T-cell (primary cell): ENCODE data around the gene SNAP23. TPM values are rescaled to one million over a fixed set of nuclear protein-coding genes. Genes with fewer than 3 reads are reported as not detected.

Experiments used
- ATAC-seq, 4 experiments: fragments of 200-7000 bp in 3 of 4; fragments of 150-1000 bp in 1 of 4; cut with Tn5 transposase; replicated peaks in 1 of 4; 1 replicate in 3 of 4; 2 replicates in 1 of 4; pipeline ENCODE4 v1.10.0; 2021; ENCODE audit warnings: moderate library complexity in 3 of 4, mild to moderate bottlenecking in 2 of 4, moderate number of reproducible peaks in 1 of 4
- CTCF ChIA-PET, 2 donors: fragments of 300-600 bp; sonication (Branson Sonifier 250); formaldehyde crosslinking; loops; one replicate each; lab custom pipeline; 2022; ENCODE audit warnings: antibody characterized with exemption in 2 of 2; lab: Charles Lee
- POLR2A ChIA-PET, 2 donors: fragments of 300-600 bp; sonication (Branson Sonifier 250); formaldehyde crosslinking; loops; one replicate each; lab custom pipeline; 2022; ENCODE audit warnings: antibody characterized with exemption in 2 of 2; lab: Charles Lee
- DNase-seq, 35 experiments: peaks; one replicate each; pipeline versions ENCODE4 v3.0.0 to v3.0.0-alpha.2; 2013 to 2023
- H3K27ac ChIP-seq: one replicate; pipeline ENCODE4 v1.5.1; 2013; ENCODE audit warnings: low read length
- H3K27me3 ChIP-seq, 2 experiments: replicated peaks in 1 of 2; 1 replicate in 1 of 2; 2 replicates in 1 of 2; pipeline versions ENCODE4 v1.6.1 to v1.7.0; 2013; ENCODE audit warnings: low read length in 1 of 2, mixed read lengths in 1 of 2; ENCODE audit not compliant: control insufficient read depth in 2 of 2, insufficient read depth in 2 of 2; ENCODE audit errors: extremely low read depth in 1 of 2
- H3K36me3 ChIP-seq, 2 donors: 1 replicate in 1 of 2; 2 replicates in 1 of 2; pipeline versions ENCODE4 v1.6.1 to v1.7.0; 2013; ENCODE audit warnings: low read length in 1 of 2; ENCODE audit not compliant: control insufficient read depth in 2 of 2, insufficient read depth in 1 of 2; ENCODE audit errors: extremely low read depth in 1 of 2
- H3K4me1 ChIP-seq, 2 experiments: 1 replicate in 1 of 2; 2 replicates in 1 of 2; pipeline versions ENCODE4 v1.6.1 to v1.7.0; 2013; ENCODE audit warnings: low read length in 2 of 2, mixed read lengths in 1 of 2; ENCODE audit not compliant: insufficient read depth in 2 of 2, control insufficient read depth in 1 of 2; ENCODE audit errors: extremely low read depth in 1 of 2
- H3K4me3 ChIP-seq, 2 donors: 1 replicate in 1 of 2; 2 replicates in 1 of 2; pipeline versions ENCODE4 v1.5.1 to v1.7.0; 2013; ENCODE audit warnings: mild to moderate bottlenecking in 2 of 2, low read length in 1 of 2, moderate library complexity in 1 of 2; ENCODE audit not compliant: control insufficient read depth in 1 of 2; ENCODE audit errors: extremely low read depth in 1 of 2
- H3K9me3 ChIP-seq: 2 replicates; pipeline ENCODE4 v1.7.0; 2013
- H3K27ac Mint-ChIP-seq, 2 donors: one replicate each; pipeline ENCODE4 v1.8.0; 2020 to 2021; ENCODE audit warnings: mild to moderate bottlenecking in 2 of 2, mixed read lengths in 2 of 2
- H3K27me3 Mint-ChIP-seq, 2 donors: one replicate each; pipeline ENCODE4 v1.8.0; 2021 to 2022; ENCODE audit warnings: mixed read lengths in 2 of 2
- H3K36me3 Mint-ChIP-seq: one replicate; pipeline ENCODE4 v1.8.0; 2021; ENCODE audit warnings: mixed read lengths
- H3K4me1 Mint-ChIP-seq, 3 donors: one replicate each; pipeline ENCODE4 v1.8.0; 2020 to 2022; ENCODE audit warnings: mixed read lengths in 3 of 3, mild to moderate bottlenecking in 1 of 3
- H3K4me3 Mint-ChIP-seq, 3 donors: one replicate each; pipeline ENCODE4 v1.8.0; 2020 to 2022; ENCODE audit warnings: mild to moderate bottlenecking in 3 of 3, mixed read lengths in 3 of 3, moderate library complexity in 3 of 3
- H3K9me3 Mint-ChIP-seq, 3 donors: one replicate each; pipeline ENCODE4 v1.8.0; 2020 to 2022; ENCODE audit warnings: mixed read lengths in 3 of 3
- WGBS: methylation state at CpG from one replicate; pipeline ENCODE4 v1.1.5; 2013; ENCODE audit warnings: missing lambda C conversion rate; ENCODE audit not compliant: insufficient coverage; 5-methylcytosine and 5-hydroxymethylcytosine counted together
- total RNA-seq, 35 experiments: library from RNA in 6 of 35; stranded (reverse) in 6 of 35; fragments of 120-200 nt in 1 of 35; gene quantifications; one replicate each; pipeline versions ENCODE4 v1.2.1 to v1.2.4 and lab custom pipeline; 2013 to 2026

SNAP23 gene
- total RNA-seq, 5 donors from 2014 or later (not counting 1 experiment from before 2014, with no cell fraction given), result 51.8 to 60.7 (median 59.3) TPM

GRCh38 chr15:42511007-42511391 lies 15.6 kb downstream of the SNAP23 start:
- ChIA-PET POLR2A (interaction anchor here in 1 of 2 donors (0.6 kb wide), 1 partner anchor 139 kb away, joined by 12 read pairs; no protein-coding TSS in a partner anchor), CTCF (interaction anchor here in 1 of 2 donors (0.6 kb wide), 1 partner anchor 51 kb away, joined by 3 read pairs; no protein-coding TSS in a partner anchor)
- H3K36me3 Mint-ChIP-seq, result peaks cover 41% of the 10 kb centered on the region
- DNase-seq (no peak), ATAC-seq (no peak)
- H3K27me3 ChIP-seq, result no peaks in the 10 kb centered on the region
- no peak overlapping the region for H3K27ac ChIP-seq
- no CpG with 5 or more reads among the region's 4 CpGs for WGBS
- no peak overlapping the region for H3K4me3 ChIP-seq
- no peaks in the 10 kb centered on the region for H3K9me3 Mint-ChIP-seq
- H3K4me1 Mint-ChIP-seq, result peaks cover 5 to 13% (median 6%) of the 10 kb centered on the region in 3 donors
- no peaks in the 10 kb centered on the region for H3K9me3 ChIP-seq
- H3K27ac Mint-ChIP-seq, result no peak overlapping the region
- no peak overlapping the region for H3K4me3 Mint-ChIP-seq
- no peaks in the 10 kb centered on the region for H3K27me3 Mint-ChIP-seq
- no peaks in the 10 kb centered on the region for H3K4me1 ChIP-seq
- H3K36me3 ChIP-seq, result peaks cover 0 to 33% of the 10 kb centered on the region in 2 donors

GRCh38 chr15:42523331-42523730 lies 27.9 kb downstream of the SNAP23 start:
- H3K36me3 Mint-ChIP-seq, result peaks cover 17% of the 10 kb centered on the region

GRCh38 chr15:42528970-42529369 lies 33.5 kb downstream of the SNAP23 start:
- no peak for ATAC-seq
- H3K36me3 ChIP-seq, result peaks cover 15 to 32% of the 10 kb centered on the region in 2 donors
- H3K4me3 Mint-ChIP-seq, result no peak overlapping the region
- no CpG with 5 or more reads among the region's 3 CpGs for WGBS
- no peak overlapping the region for H3K27ac Mint-ChIP-seq
- H3K27me3 ChIP-seq, result no peaks in the 10 kb centered on the region
- H3K4me1 ChIP-seq, result no peaks in the 10 kb centered on the region
- no peaks in the 10 kb centered on the region for H3K27me3 Mint-ChIP-seq
- no peak overlapping the region for H3K27ac ChIP-seq
- ChIA-PET POLR2A (no interaction called here), CTCF (no interaction called here)
- H3K9me3 ChIP-seq, result no peaks in the 10 kb centered on the region
- H3K4me3 ChIP-seq, result no peak overlapping the region
- no peak for DNase-seq
- no peaks in the 10 kb centered on the region for H3K9me3 Mint-ChIP-seq
- H3K4me1 Mint-ChIP-seq, result no peaks in the 10 kb centered on the region
- H3K36me3 Mint-ChIP-seq, result peaks cover 35% of the 10 kb centered on the region

More at GRCh38 chr15:42523331-42523730, 27.9 kb downstream of the SNAP23 start:
- WGBS, result no CpG with 5 or more reads among the region's 2 CpGs
- H3K9me3 Mint-ChIP-seq, result no peaks in the 10 kb centered on the region
- DNase-seq (no peak), ATAC-seq (no peak)
- no peaks in the 10 kb centered on the region for H3K4me1 ChIP-seq
- ChIA-PET CTCF (no interaction called here), POLR2A (no interaction called here)
- no peaks in the 10 kb centered on the region for H3K27me3 Mint-ChIP-seq
- no peak overlapping the region for H3K27ac ChIP-seq
- H3K4me1 Mint-ChIP-seq, result no peaks in the 10 kb centered on the region
- no peaks in the 10 kb centered on the region for H3K9me3 ChIP-seq
- no peak overlapping the region for H3K4me3 ChIP-seq
- no peak overlapping the region for H3K27ac Mint-ChIP-seq
- no peaks in the 10 kb centered on the region for H3K27me3 ChIP-seq
- no peak overlapping the region for H3K4me3 Mint-ChIP-seq
- H3K36me3 ChIP-seq, result peaks cover 5 to 20% of the 10 kb centered on the region in 2 donors

GRCh38 chr15:42533246-42533645 lies 37.8 kb downstream of the SNAP23 start:
- WGBS, result no CpG with 5 or more reads among the region's 1 CpG
- no peak for ATAC-seq
- CTCF ChIA-PET, result no interaction called here
- no peaks in the 10 kb centered on the region for H3K27me3 Mint-ChIP-seq
- no peaks in the 10 kb centered on the region for H3K9me3 ChIP-seq
- POLR2A ChIA-PET, result interaction anchor here in 1 of 2 donors (0.6 kb wide), 1 partner anchor 35 kb away, joined by 5 read pairs; no protein-coding TSS in a partner anchor
- no peaks in the 10 kb centered on the region for H3K27me3 ChIP-seq
- H3K4me1 Mint-ChIP-seq, result no peaks in the 10 kb centered on the region
- H3K36me3 ChIP-seq, result peaks cover 11 to 30% of the 10 kb centered on the region in 2 donors
- no peak overlapping the region for H3K4me3 Mint-ChIP-seq
- no peak overlapping the region for H3K27ac ChIP-seq
- H3K4me1 ChIP-seq, result no peaks in the 10 kb centered on the region
- DNase-seq, result no peak
- H3K4me3 ChIP-seq, result no peak overlapping the region
- H3K27ac Mint-ChIP-seq, result no peak overlapping the region
- H3K36me3 Mint-ChIP-seq, result peaks cover 44% of the 10 kb centered on the region
- no peaks in the 10 kb centered on the region for H3K9me3 Mint-ChIP-seq

DNA sequence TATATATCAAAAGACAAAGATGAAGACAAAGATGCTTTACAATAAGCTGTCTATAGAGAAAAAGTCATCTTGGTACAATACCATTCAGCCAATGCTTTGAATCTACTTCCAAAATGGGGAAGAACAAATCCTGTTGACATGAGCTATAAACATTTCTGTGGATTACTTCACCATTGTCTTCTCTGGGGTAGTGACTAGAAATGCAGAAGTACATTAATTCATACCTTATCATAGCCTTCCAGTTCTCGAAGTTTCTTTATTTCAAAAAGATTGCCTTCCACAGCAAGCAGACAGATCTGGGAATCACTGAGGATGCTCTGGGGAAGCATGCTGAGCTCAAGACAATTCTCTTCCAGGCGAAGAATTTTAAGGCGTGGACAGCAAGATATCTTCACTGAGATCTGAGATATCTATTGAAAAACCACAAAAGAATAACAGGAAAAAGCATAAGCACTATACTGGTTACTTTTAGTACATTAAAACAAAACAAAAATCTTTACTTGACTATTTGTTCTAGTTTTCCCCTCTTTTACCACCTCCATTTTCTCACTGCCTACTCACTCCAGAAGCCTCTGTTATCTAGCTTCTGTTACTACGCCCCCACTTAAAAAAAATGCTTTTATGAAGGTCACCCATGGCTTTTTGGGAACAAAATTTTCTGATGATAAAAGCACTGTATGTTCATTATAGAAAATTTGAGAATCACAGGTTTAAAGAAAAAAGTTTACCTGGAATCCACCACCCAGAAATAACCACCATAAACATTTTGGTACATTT lies 49.6 kb downstream of the SNAP23 start:
- no peak overlapping the region for H3K4me3 ChIP-seq
- H3K4me1 ChIP-seq, result peaks cover 5 to 23% of the 10 kb centered on the region in 2 experiments
- Mint-ChIP-seq H3K27me3 (no peaks in the 10 kb centered on the region), H3K36me3 (peaks cover 11% of the 10 kb centered on the region), H3K27ac (peak overlapping the region in 1 of 2 donors; percentile 24), H3K9me3 (no peaks in the 10 kb centered on the region), H3K4me1 (peaks cover 37 to 45% (median 43%) of the 10 kb centered on the region in 3 donors), H3K4me3 (no peak overlapping the region)
- H3K27me3 ChIP-seq, result no peaks in the 10 kb centered on the region
- no peaks in the 10 kb centered on the region for H3K9me3 ChIP-seq
- ChIA-PET POLR2A (interaction anchor here in 1 of 2 donors (0.5 kb wide), 2 partner anchors 18 to 88 kb away, joined by 4 to 8 read pairs; no protein-coding TSS in a partner anchor), CTCF (interaction anchor here in 1 of 2 donors (0.5 to 0.6 kb wide), 2 partner anchors 1053 to 1065 kb away, joined by 3 read pairs; no protein-coding TSS in a partner anchor)
- WGBS, result 65% methylated on average over 3 of the region's 4 CpGs
- H3K27ac ChIP-seq, result no peak overlapping the region
- no peak for DNase-seq
- no peak for ATAC-seq
- H3K36me3 ChIP-seq, result peaks cover 0 to 32% of the 10 kb centered on the region in 2 donors

DNA sequence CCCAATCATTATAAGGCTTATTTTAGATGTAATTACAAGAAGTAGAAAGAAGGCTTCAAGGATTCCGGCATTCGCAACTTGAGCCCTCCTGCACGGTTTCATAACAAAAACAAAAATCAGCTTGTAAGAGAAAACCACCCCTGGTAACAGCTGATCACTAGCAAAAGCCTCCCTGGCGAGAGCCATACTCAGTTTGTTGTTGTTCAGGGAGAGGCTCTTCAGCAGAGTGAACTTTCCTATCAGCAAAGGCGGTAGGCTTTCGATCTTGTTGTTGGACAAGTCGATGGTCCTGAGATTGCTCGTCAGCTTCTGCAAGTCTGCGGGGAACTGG lies 52.4 kb downstream of the SNAP23 start:
- Mint-ChIP-seq H3K4me3 (peak overlapping the region; percentile 88 to 98 (median 97)), H3K9me3 (no peaks in the 10 kb centered on the region), H3K4me1 (peaks cover 40 to 62% (median 57%) of the 10 kb centered on the region in 3 donors), H3K36me3 (peaks cover 8% of the 10 kb centered on the region), H3K27ac (peak overlapping the region; percentile 93 to 95), H3K27me3 (no peaks in the 10 kb centered on the region)
- POLR2A ChIA-PET, result interaction anchor here (0.6 to 1.3 kb wide), 5 partner anchors 10 to 1449 kb away, joined by 3 to 6 read pairs (median 4); partner anchors contain the start of gene STARD9 (in 1 of the 2)
- H3K4me1 ChIP-seq, result peaks cover 5 to 24% of the 10 kb centered on the region in 2 experiments
- peak in 1 of 4 experiments; percentile 5 for ATAC-seq
- 1% methylated on average over 5 of the region's 9 CpGs for WGBS
- no peaks in the 10 kb centered on the region for H3K27me3 ChIP-seq
- H3K27ac ChIP-seq, result peak overlapping the region; percentile 80
- peak overlapping the region; percentile 93 to 96 for H3K4me3 ChIP-seq
- H3K36me3 ChIP-seq, result peaks cover 0 to 26% of the 10 kb centered on the region in 2 donors
- CTCF ChIA-PET, result interaction anchor here in 1 of 2 donors (0.8 kb wide), 1 partner anchor 76 kb away, joined by 3 read pairs; no protein-coding TSS in a partner anchor
- no peaks in the 10 kb centered on the region for H3K9me3 ChIP-seq
- peak in 4 of 35 experiments; percentile 0 to 51 (median 6) for DNase-seq
